ENCODE measurements around the gene LBR.

GRCh38 chr1:225460737-225461532 is 33.1 kb upstream of the LBR start:
- no peak for TF ChIP-seq PKNOX1 (IDR thresholded peaks at IDR 0.05)
- no peak for TF ChIP-seq SP1 (IDR thresholded peaks at IDR 0.05)
- TF ChIP-seq CTBP1 (IDR thresholded peaks at IDR 0.05; ENCODE audit: borderline replicate concordance): no peak
- TF ChIP-seq FOXA1 (IDR thresholded peaks at IDR 0.05): no peak
- TF ChIP-seq HDGF (IDR thresholded peaks at IDR 0.05; ENCODE audit: borderline replicate concordance): no peak
- TF ChIP-seq NFRKB (IDR thresholded peaks at IDR 0.05): no peak
- no peak for TF ChIP-seq ARNT (IDR thresholded peaks at IDR 0.05)
- no peak for TF ChIP-seq L3MBTL2 (conservative IDR thresholded peaks at IDR 0.05)
- TF ChIP-seq ZNF384 (IDR thresholded peaks at IDR 0.05): no peak
- TF ChIP-seq SUZ12 (IDR thresholded peaks at IDR 0.05): no peak

All from HEK293T (cell line).